ENCODE results near the gene GAB2.

GRCh38 chr11:78229106-78229505 lies 188.5 kb downstream of the GAB2 start:
- no peak for TF ChIP-seq CTCF (IDR thresholded peaks at IDR 0.05)
- no peak for TF ChIP-seq POLR2A (IDR thresholded peaks at IDR 0.05)

Measured in thyroid gland (tissue), 4 donors.